WI38 (cell line): Measurements from ENCODE around the gene SLC25A21.

Experiments used
- H3K4me3 ChIP-seq: 2 replicates; pipeline ENCODE4 v1.5.1; 2011; ENCODE audit warnings: low read depth, mild to moderate bottlenecking, control low read depth, low read length
- CTCF ChIP-seq: IDR thresholded peaks from 2 replicates; pipeline ENCODE4 v1.5.1; 2012; ENCODE audit warnings: low read depth, mild to moderate bottlenecking, control low read depth, low read length

SLC25A21 gene

GRCh38 chr14:36655571-36655962, 516.8 kb downstream of the SLC25A21 start:
- no peak for TF ChIP-seq CTCF
- H3K4me3 ChIP-seq: no peak overlapping the region

- H3K4me3 ChIP-seq: no peak overlapping the region
- TF ChIP-seq CTCF: no peak
Observed at GRCh38 chr14:36654794-36655381, 517.5 kb downstream of the SLC25A21 start.

GRCh38 chr14:36653962-36654793, 518.2 kb downstream of the SLC25A21 start:
- no peak overlapping the region for H3K4me3 ChIP-seq
- TF ChIP-seq CTCF: no peak

DNA sequence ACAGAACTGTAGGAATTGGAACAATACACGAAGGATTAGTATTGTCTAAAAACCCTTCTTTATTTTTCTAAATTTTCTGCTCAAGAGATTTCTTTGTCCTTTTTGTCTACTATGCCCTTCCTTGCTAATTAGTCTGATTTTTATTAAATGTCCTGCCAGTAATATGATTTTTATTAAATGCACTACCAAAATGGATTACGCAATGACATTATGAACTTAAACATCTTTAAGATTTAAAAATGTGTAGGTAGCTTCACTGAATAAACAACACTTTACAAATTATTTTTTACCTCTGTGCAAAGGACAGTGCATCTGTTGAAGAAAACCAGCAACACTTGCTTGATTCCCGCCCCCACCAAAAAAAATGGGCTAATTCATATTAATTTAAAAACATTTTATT, 519.0 kb downstream of the SLC25A21 start:
- TF ChIP-seq CTCF: no peak
- no peak overlapping the region for H3K4me3 ChIP-seq

- no peak overlapping the region for H3K4me3 ChIP-seq
- TF ChIP-seq CTCF: no peak
Observed at GRCh38 chr14:36652542-36653201, 519.7 kb downstream of the SLC25A21 start.

DNA sequence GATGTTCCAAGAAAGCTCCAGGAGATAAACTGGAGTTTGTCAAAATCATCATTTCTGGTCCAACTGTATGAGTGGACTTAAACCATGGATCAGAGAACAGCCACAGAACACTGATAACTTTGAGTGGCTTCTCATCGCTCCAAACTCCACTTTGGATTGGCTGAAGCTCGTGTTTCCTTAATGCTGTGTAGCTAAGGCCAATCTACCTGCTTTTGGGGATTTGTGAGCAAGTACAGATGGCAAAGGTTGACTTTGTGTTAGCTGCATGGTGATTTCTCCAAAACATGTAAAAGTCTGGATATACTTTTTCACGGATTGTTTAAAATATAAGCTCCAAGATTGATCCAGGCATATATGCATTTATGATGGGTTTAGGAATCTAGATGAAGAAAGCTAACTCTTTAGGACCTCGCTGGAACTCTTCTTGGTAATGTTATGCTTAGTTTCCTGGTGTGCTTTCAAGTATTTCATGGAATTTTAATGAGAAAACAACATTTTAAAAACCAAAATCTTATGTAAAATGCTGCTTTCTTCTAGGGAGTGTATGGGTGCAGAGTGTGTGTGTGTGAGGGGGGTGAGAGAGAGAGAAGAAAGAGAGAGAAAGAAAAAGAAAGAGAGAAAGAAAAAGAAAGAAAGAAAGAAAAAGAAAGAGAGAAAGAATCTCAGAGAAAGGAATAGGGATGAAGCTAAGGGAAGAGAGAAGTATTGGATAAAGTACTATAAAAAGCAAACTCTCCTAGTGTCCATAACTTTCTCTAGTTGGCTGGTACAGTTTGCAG, 522.3 kb downstream of the SLC25A21 start:
- no peak overlapping the region for H3K4me3 ChIP-seq
- TF ChIP-seq CTCF: no peak
